Adipocyte (in vitro differentiated cells): Measurements from ENCODE around the gene SNN.

Experiments used
- DNase-seq: peaks from one replicate; pipeline ENCODE4 v3.0.0-alpha.2; 2015; ENCODE audit warnings: low read depth
- H3K27me3 ChIP-seq: replicated peaks from 2 replicates; pipeline ENCODE4 v1.7.0; 2013; ENCODE audit warnings: mild to moderate bottlenecking, low read length, moderate library complexity; ENCODE audit not compliant: control insufficient read depth, insufficient read depth
- H3K36me3 ChIP-seq: 2 replicates; pipeline ENCODE4 v1.7.0; 2013; ENCODE audit warnings: low read length, mild to moderate bottlenecking, moderate library complexity; ENCODE audit not compliant: control insufficient read depth, insufficient read depth, severe bottlenecking
- H3K4me1 ChIP-seq: 2 replicates; pipeline ENCODE4 v1.7.0; 2013; ENCODE audit warnings: mild to moderate bottlenecking, low read length, moderate library complexity; ENCODE audit not compliant: control insufficient read depth, insufficient read depth
- H3K4me3 ChIP-seq: 2 replicates; pipeline ENCODE4 v1.7.0; 2013; ENCODE audit warnings: mild to moderate bottlenecking, low read length, moderate library complexity
- H3K9ac ChIP-seq: 2 replicates; pipeline ENCODE4 v1.7.0; 2013; ENCODE audit warnings: mild to moderate bottlenecking, low read length, moderate library complexity
- H3K9me3 ChIP-seq: 2 replicates; pipeline ENCODE4 v1.7.0; 2013; ENCODE audit warnings: mild to moderate bottlenecking, low read length, moderate library complexity; ENCODE audit not compliant: control insufficient read depth

SNN gene

GRCh38 chr16:11670171-11671131 lies 2.2 kb downstream of the SNN start:
- Histone ChIP-seq H3K9ac (peak overlapping the region; percentile 86), H3K4me3 (no peak overlapping the region), H3K4me1 (peaks cover 15% of the 10 kb centered on the region), H3K36me3 (no peaks in the 10 kb centered on the region), H3K9me3 (no peaks in the 10 kb centered on the region), H3K27me3 (no peaks in the 10 kb centered on the region)
- DNase-seq, result no peak

DNA sequence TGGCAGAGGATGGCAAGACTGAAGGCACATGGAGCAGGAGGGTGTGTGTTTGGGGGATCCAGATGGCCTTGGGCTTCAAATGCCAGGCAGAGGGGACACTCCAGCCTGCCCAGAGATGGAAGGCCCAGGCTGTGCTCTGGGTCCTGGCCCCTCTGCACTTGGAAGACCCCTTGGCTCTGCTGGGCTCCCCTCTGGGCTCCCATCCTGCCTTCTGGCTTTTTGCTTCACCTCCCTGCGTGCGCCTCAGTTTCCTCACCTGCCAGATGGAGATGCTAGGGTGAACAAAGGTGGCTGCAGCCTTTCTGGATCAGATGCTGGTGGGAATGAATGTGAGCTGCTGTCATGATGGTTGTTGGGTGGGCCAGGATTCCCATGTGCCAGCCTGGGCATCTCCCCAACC lies 3.0 kb downstream of the SNN start:
- no peak for DNase-seq
- H3K4me1 ChIP-seq, result peaks cover 15% of the 10 kb centered on the region
- no peaks in the 10 kb centered on the region for H3K27me3 ChIP-seq
- H3K9me3 ChIP-seq, result no peaks in the 10 kb centered on the region
- peaks cover 8% of the 10 kb centered on the region for H3K36me3 ChIP-seq
- no peak overlapping the region for H3K9ac ChIP-seq
- no peak overlapping the region for H3K4me3 ChIP-seq

DNA sequence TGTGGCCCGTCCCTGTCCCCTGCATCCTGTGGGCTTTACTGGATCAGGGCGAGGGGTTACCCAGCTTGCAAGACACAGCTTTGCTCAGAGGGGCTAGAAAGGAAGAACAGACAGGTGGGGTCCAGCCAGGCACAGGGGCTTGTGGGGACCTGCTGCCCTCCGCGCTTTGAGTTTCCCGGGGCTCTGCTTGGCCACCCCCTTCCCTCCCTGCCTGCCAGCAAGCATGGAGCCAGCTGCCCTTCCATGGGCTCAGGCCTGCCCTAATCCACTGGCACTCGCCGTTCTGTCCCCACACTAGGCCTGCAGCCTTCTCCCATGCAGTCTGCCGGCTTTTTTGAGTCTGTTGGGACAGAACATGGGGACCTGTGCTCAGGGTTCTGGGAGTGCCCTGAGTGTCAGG lies 3.4 kb downstream of the SNN start:
- H3K36me3 ChIP-seq, result peaks cover 12% of the 10 kb centered on the region
- no peaks in the 10 kb centered on the region for H3K27me3 ChIP-seq
- H3K4me1 ChIP-seq, result peaks cover 15% of the 10 kb centered on the region
- no peak for DNase-seq
- H3K9me3 ChIP-seq, result no peaks in the 10 kb centered on the region
- no peak overlapping the region for H3K9ac ChIP-seq
- no peak overlapping the region for H3K4me3 ChIP-seq

DNA sequence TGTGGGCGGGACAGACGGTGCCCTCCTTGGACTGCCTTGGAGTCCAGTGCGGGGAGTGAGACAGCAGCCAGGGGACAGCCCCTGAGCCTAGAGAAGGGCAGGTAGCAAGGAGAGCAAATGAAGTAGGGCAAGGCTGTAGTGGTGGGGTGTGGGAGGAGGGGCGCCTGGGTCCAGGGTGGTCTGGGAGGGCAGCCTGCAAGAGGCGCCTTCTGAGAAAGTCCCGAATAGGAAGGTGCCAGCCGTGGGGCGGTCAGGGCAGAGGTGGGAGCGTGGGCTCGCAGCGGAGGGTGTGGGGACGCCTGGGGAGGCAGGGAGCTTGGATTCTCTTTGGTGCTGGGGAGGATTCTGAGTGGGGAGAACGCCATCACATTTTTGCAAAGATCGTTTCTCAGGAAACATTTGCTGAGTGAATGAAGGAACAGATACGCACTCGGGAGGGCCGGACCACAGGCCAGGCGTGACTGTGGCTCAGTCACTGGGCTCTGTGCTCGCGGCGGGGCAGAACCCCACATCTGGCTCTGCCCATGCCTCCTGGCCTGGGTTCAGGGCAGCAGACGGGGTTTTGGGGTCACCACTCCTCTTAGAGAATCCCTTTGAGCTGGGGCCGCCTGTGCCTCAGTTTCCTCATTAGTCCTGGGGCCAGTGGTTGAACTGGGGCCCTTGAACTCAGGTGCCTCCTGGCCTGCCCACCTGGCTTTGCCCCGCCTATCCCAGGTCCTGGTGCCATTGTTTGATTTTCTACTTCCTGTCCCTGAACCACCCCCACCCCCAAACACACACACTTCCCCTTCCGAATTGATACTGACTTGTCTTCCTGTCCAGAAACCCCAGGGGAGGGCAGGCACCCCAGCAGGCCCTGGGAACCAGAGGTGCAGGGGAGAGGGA lies 4.2 kb downstream of the SNN start:
- H3K36me3 ChIP-seq, result peaks cover 20% of the 10 kb centered on the region
- no peak overlapping the region for H3K4me3 ChIP-seq
- no peaks in the 10 kb centered on the region for H3K9me3 ChIP-seq
- H3K27me3 ChIP-seq, result no peaks in the 10 kb centered on the region
- no peak overlapping the region for H3K9ac ChIP-seq
- no peak for DNase-seq
- peaks cover 16% of the 10 kb centered on the region for H3K4me1 ChIP-seq

- no peaks in the 10 kb centered on the region for H3K9me3 ChIP-seq
- H3K36me3 ChIP-seq, result peaks cover 28% of the 10 kb centered on the region
- no peak overlapping the region for H3K4me3 ChIP-seq
- no peaks in the 10 kb centered on the region for H3K27me3 ChIP-seq
- no peak overlapping the region for H3K9ac ChIP-seq
- H3K4me1 ChIP-seq, result peaks cover 22% of the 10 kb centered on the region
- DNase-seq, result no peak
Measured at GRCh38 chr16:11673091-11674000, 5.1 kb downstream of the SNN start.

- Histone ChIP-seq H3K9me3 (no peaks in the 10 kb centered on the region), H3K4me3 (no peak overlapping the region), H3K36me3 (peaks cover 37% of the 10 kb centered on the region), H3K27me3 (no peaks in the 10 kb centered on the region), H3K4me1 (peaks cover 27% of the 10 kb centered on the region), H3K9ac (no peak overlapping the region)
- no peak for DNase-seq
Measured at GRCh38 chr16:11674001-11674817, 6.0 kb downstream of the SNN start.

DNA sequence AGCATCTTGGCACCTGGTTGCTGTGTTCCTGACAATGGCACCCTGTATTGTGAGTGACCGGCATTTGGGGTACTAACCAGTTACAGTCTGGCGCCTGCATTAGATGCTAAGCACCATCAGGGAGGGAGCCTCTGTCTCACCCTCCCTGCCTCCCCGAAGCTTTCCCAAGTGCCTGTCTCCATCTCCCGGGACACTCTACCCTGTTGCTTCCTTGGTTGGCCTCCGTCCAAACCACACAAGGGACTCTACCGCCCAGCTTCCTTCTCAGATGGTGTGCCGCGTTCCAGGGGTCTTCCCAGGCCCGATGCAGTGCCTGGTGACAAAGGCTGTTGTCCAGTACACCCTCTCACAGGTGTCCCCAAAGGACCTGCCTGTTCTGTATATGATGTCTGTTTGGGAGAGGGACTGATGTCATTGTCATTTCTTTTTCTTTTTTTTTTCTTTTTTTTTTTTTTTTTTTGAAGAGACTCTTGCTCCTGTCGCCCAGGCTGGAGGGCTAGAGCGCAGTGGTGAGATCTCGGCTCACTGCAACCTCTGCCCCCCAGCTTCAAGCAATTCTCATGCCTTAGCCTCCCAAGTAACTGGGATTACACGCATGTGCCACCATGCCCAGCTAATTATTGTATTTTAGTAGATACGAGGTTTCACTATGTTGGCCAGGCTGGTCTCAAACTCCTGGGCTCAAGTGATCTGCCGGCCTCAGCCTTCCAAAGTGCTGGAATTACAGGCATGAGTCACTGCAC lies 6.7 kb downstream of the SNN start:
- Histone ChIP-seq H3K36me3 (peaks cover 45% of the 10 kb centered on the region), H3K4me3 (no peak overlapping the region), H3K4me1 (peaks cover 20% of the 10 kb centered on the region), H3K27me3 (no peaks in the 10 kb centered on the region), H3K9me3 (no peaks in the 10 kb centered on the region), H3K9ac (no peak overlapping the region)
- peak; percentile 20 for DNase-seq

GRCh38 chr16:11675561-11676511 lies 7.6 kb downstream of the SNN start:
- H3K9ac ChIP-seq, result no peak overlapping the region
- H3K4me3 ChIP-seq, result no peak overlapping the region
- H3K4me1 ChIP-seq, result peaks cover 20% of the 10 kb centered on the region
- H3K9me3 ChIP-seq, result no peaks in the 10 kb centered on the region
- no peaks in the 10 kb centered on the region for H3K27me3 ChIP-seq
- DNase-seq, result no peak
- H3K36me3 ChIP-seq, result peaks cover 51% of the 10 kb centered on the region

DNA sequence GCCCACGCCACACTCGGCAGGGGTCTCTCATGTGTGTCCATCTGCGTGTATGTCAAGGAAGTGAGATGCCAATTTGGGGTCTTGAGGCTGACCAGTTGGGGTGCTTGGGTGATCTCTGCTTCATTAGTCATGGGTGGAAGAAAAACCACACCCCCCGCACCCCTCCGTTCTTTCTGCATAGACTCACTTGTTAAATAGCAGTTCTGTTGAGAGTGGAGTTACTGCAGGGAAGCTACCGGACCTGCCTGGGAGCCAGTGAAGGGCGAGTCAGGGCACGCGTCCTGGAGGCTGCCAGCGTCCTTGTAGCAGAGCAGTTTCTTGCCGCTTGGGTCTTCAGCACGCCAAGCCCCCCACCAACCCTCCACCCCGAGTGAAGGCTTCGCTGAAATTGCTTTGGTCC lies 8.5 kb downstream of the SNN start:
- no peak overlapping the region for H3K9ac ChIP-seq
- DNase-seq, result no peak
- H3K9me3 ChIP-seq, result no peaks in the 10 kb centered on the region
- peaks cover 20% of the 10 kb centered on the region for H3K4me1 ChIP-seq
- no peak overlapping the region for H3K4me3 ChIP-seq
- H3K27me3 ChIP-seq, result no peaks in the 10 kb centered on the region
- H3K36me3 ChIP-seq, result peaks cover 59% of the 10 kb centered on the region
